K562 (cell line): Measurements from ENCODE around the gene NPS. TPM values are rescaled to one million over a fixed set of nuclear protein-coding genes. Genes with fewer than 3 reads are reported as not detected.

ENCODE experiments used
- ATAC-seq: fragments of 200-7000 bp; cut with Tn5 transposase; 3 replicates; pipeline ENCODE4 v1.9.1; 2020; ENCODE audit warnings: moderate library complexity
- BruUV-seq: library from RNA; stranded (reverse); fragments of 400-500 nt; replicated peaks from 2 replicates; lab custom pipeline; 2021; lab: Mats Ljungman, UMichigan
- CTCF ChIA-PET: fragments of 300-600 bp; formaldehyde crosslinking; extraction: SDS; loops from one replicate; lab custom pipeline; 2021; ENCODE audit warnings: low intra/inter-chr PET ratio; lab: Yijun Ruan, JAX
- POLR2A ChIA-PET: fragments of 300-600, 350-650 bp; sonication (Branson Sonifier 250); formaldehyde crosslinking; extraction: SDS; loops from one replicate; lab custom pipeline; 2021; ENCODE audit warnings: antibody characterized with exemption, inconsistent platforms; lab: Yijun Ruan, JAX
- DNase-seq, 4 experiments: peaks; one replicate each; pipeline versions ENCODE4 v3.0.0 to v3.0.0-alpha.2; 2011 to 2018; ENCODE audit warnings: low spot score in 3 of 4, mixed read lengths in 3 of 4; ENCODE audit errors: extremely low read depth in 1 of 4
- FAIRE-seq: peaks from 2 replicates; lab custom pipeline; 2011; peaks lifted over from hg19 to GRCh38; lab: Jason Lieb, UNC
- H2AFZ ChIP-seq: 2 replicates; pipeline ENCODE4 v1.6.0; 2011; ENCODE audit warnings: low read depth, low read length, control low read depth, inconsistent platforms
- H3K27ac ChIP-seq: fragments of 200-600 bp; 3 replicates; pipeline ENCODE4 v1.8.0; 2011; ENCODE audit warnings: low read depth, mild to moderate bottlenecking, control low read depth, inconsistent platforms, low read length, moderate library complexity, mixed read lengths; ENCODE audit errors: extremely low read depth
- H3K27me3 ChIP-seq, 2 experiments: fragments of 300-600 bp in 1 of 2; 2 replicates in 1 of 2; 3 replicates in 1 of 2; pipeline versions ENCODE4 v1.6.0 to v1.8.0; 2011; ENCODE audit warnings: inconsistent platforms in 2 of 2, low read length in 2 of 2, mild to moderate bottlenecking in 1 of 2, mixed read lengths in 1 of 2, moderate library complexity in 1 of 2; ENCODE audit not compliant: control insufficient read depth in 2 of 2, insufficient read depth in 2 of 2
- H3K36me3 ChIP-seq: fragments of 300-600 bp; 3 replicates; pipeline ENCODE4 v1.8.0; 2011; ENCODE audit warnings: mild to moderate bottlenecking, low read length, inconsistent platforms; ENCODE audit not compliant: control insufficient read depth, insufficient read depth
- H3K4me1 ChIP-seq, 2 experiments: fragments of 200-600 bp in 1 of 2; replicated peaks in 1 of 2; 2 replicates in 1 of 2; 3 replicates in 1 of 2; pipeline versions ENCODE4 v1.5.1 to v1.8.0; 2011; ENCODE audit warnings: inconsistent platforms in 2 of 2, low read length in 2 of 2, mild to moderate bottlenecking in 1 of 2, mixed read lengths in 1 of 2, moderate library complexity in 1 of 2; ENCODE audit not compliant: control insufficient read depth in 2 of 2, insufficient read depth in 2 of 2
- H3K4me2 ChIP-seq: 2 replicates; pipeline ENCODE4 v1.6.1; 2011; ENCODE audit warnings: low read length, control low read depth, inconsistent platforms, mixed read lengths; ENCODE audit not compliant: insufficient read depth
- H3K4me3 ChIP-seq: fragments of 200-600 bp; sonication (generic), shearing (Covaris generic); 2 replicates; pipeline ENCODE4 v1.5.1; 2016; ENCODE audit warnings: control low read depth, inconsistent platforms
- H3K79me2 ChIP-seq: fragments of 200-600 bp; 3 replicates; pipeline ENCODE4 v1.8.0; 2011; ENCODE audit warnings: low read length, inconsistent platforms; ENCODE audit not compliant: control insufficient read depth, insufficient read depth
- H3K9ac ChIP-seq, 2 experiments: 2 replicates each; pipeline versions ENCODE4 v1.6.0 to v1.6.1; 2011; ENCODE audit warnings: low read depth in 2 of 2, low read length in 2 of 2, control low read depth in 1 of 2, inconsistent platforms in 1 of 2, mild to moderate bottlenecking in 1 of 2, mixed read lengths in 1 of 2; ENCODE audit not compliant: insufficient read depth in 1 of 2
- H3K9me1 ChIP-seq: one replicate; pipeline ENCODE4 v1.6.0; 2011; ENCODE audit warnings: inconsistent platforms, mild to moderate bottlenecking, low read length, moderate library complexity; ENCODE audit not compliant: control insufficient read depth, insufficient read depth
- H3K9me3 ChIP-seq: replicated peaks from 2 replicates; pipeline ENCODE4 v1.5.1; 2011; ENCODE audit warnings: low read depth, low read length, inconsistent platforms; ENCODE audit not compliant: control insufficient read depth, insufficient read depth
- H4K20me1 ChIP-seq: replicated peaks from 2 replicates; pipeline ENCODE4 v1.6.1; 2011; ENCODE audit warnings: low read length, inconsistent platforms, mixed read lengths; ENCODE audit not compliant: control insufficient read depth, insufficient read depth
- CBFB ChIP-seq: sonication (generic); formaldehyde crosslinking; IDR thresholded peaks from 2 replicates; pipeline ENCODE4 v1.4.0; 2020; ENCODE audit warnings: mild to moderate bottlenecking, missing genetic modification reagents
- CEBPB ChIP-seq: fragments of 450-650 bp; IDR thresholded peaks from 2 replicates; pipeline ENCODE4 v1.6.1; 2016; ENCODE audit warnings: missing genetic modification characterization, missing compliant biosample characterization
- EZH2 ChIP-seq: IDR thresholded peaks from 2 replicates; pipeline ENCODE4 v1.6.1; 2012; ENCODE audit warnings: low read depth, mild to moderate bottlenecking, inconsistent platforms, low read length, borderline replicate concordance
- GTF2F1 ChIP-seq: IDR thresholded peaks from 2 replicates; pipeline ENCODE4 v1.6.1; 2011; ENCODE audit warnings: low read depth, low read length, improper control_type of control experiment
- IRF2 ChIP-seq: sonication (generic); formaldehyde crosslinking; IDR thresholded peaks from 2 replicates; pipeline ENCODE4 v1.8.1; 2022; ENCODE audit warnings: mild to moderate bottlenecking, missing genetic modification reagents
- NELFE ChIP-seq: IDR thresholded peaks from 2 replicates; pipeline ENCODE4 v1.6.1; 2011; ENCODE audit warnings: mild to moderate bottlenecking; ENCODE audit not compliant: insufficient read depth, insufficient read length
- TEAD2 ChIP-seq: fragments of 450-650 bp; IDR thresholded peaks from 2 replicates; pipeline ENCODE4 v1.6.1; 2016; ENCODE audit warnings: missing genetic modification characterization, control low read depth, missing compliant biosample characterization
- XRCC4 ChIP-seq: IDR thresholded peaks from one replicate; pipeline ENCODE4 v1.6.1; 2011; ENCODE audit not compliant: insufficient read depth, insufficient read length; ENCODE audit errors: extremely low read depth
- ZBTB7A ChIP-seq: IDR thresholded peaks from 2 replicates; pipeline ENCODE4 v1.6.1; 2011; ENCODE audit warnings: low read depth, mild to moderate bottlenecking, low read length, moderate library complexity, borderline replicate concordance; ENCODE audit not compliant: control insufficient read depth
- ZNF282 ChIP-seq: sonication (generic); formaldehyde crosslinking; IDR thresholded peaks from 2 replicates; pipeline ENCODE4 v1.8.1; 2023; ENCODE audit warnings: missing genetic modification reagents
- WGBS: fragments of 100-300 bp; shearing (Covaris generic); methylation state at CpG from one replicate; pipeline ENCODE4 v1.1.6; 2016; ENCODE audit warnings: low coverage, mixed read lengths; ENCODE audit not compliant: insufficient coverage; ENCODE audit errors: missing lambda C conversion rate; 5-methylcytosine and 5-hydroxymethylcytosine counted together
- in situ Hi-C: fragments of 300-500 bp; cut with MboI; formaldehyde crosslinking; loops from 4 replicates; pipeline ENCODE4 v1.15.0; 2018; ENCODE audit warnings: inconsistent platforms, mixed read lengths
- intact Hi-C: fragments of 100-400 bp; cut with micrococcal nuclease; formaldehyde crosslinking; loops from 2 replicates; pipeline ENCODE4 v1.14.2; 2022
- polyA plus RNA-seq, 8 experiments: library from polyadenylated mRNA; depleted of rRNA in 4 of 8; stranded (reverse) in 5 of 8; unstranded in 3 of 8; fragments of >200 nt; fragmentation: Nextera tagmentation in 2 of 8; fragmentation: Illumina TruSeq in 1 of 8; extraction: Ambion mirVana in 2 of 8; extraction: Trizol in 1 of 8; gene quantifications; 2 replicates each; pipeline versions ENCODE4 v1.2.1 to v1.2.3, GENCODE V29; 2011 to 2014; ENCODE audit warnings: inconsistent platforms in 1 of 8, missing spikeins in 1 of 8
- total RNA-seq, 7 experiments: library from RNA; depleted of rRNA in 6 of 7; stranded (reverse); fragments of >200 nt in 6 of 7; fragmentation: Illumina TruSeq in 2 of 7; extraction: Trizol in 2 of 7; gene quantifications; 2 replicates each; pipeline versions ENCODE4 v1.2.1 to v1.2.3, GENCODE V29; 2011 to 2021; ENCODE audit warnings: low replicate concordance in 1 of 7
- TF ChIP-seq, protein P1 (sequence below): fragments of 250-450 bp; sonication (Bioruptor Pico); IDR thresholded peaks from 2 replicates; pipeline ENCODE4 v1.4.0; 2020; ENCODE audit warnings: mild to moderate bottlenecking, moderate library complexity, borderline replicate concordance
- TF ChIP-seq, protein P2 (sequence below): IDR thresholded peaks from 2 replicates; pipeline ENCODE4 v1.6.1; 2012; ENCODE audit warnings: low read depth, low read length, improper control_type of control experiment, borderline replicate concordance

The NPS gene
- total and polyA plus RNA-seq, 9 of the 15 experiments (the other 6 are each of a cell fraction or from before 2014, with no cell fraction given), result not detected

DNA sequence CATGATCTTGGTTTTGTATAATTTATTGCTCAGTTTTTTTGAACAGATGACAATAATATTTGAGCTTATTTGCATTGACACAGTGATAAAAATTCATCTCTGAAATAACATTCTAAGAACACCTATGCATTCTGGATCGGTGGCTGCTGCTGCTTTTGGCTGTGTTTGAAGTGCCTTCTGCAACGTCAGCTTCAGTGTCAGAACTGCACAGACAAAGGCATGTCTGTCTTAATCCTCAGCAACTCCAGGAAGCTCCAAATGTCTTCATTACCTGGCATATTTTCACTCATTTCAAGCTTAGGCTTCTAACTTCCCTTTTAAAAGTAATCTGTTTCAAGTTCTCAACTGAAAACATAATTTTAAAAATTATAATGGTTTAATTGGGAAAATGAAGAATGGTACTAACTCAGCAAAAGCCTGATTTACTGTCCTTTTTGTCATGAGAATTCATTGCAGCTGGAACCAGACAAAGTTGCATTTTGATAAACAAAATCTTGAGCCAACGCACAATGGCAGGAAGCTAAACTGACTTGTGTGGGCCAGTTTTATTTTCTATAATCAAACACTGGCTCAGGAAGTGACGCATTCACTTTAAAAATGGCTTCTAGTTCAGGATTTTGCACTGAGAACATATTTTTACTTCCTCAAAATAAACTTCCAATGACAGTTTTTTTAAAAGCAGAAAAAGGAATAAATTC lies 38.7 kb downstream of the NPS start:
- Histone ChIP-seq H3K4me3 (no peak overlapping the region), H3K27ac (no peak overlapping the region), H3K9ac (no peak overlapping the region), H4K20me1 (no peaks in the 10 kb centered on the region), H3K9me1 (no peaks in the 10 kb centered on the region), H2AFZ (no peak overlapping the region), H3K36me3 (no peaks in the 10 kb centered on the region), H3K27me3 (no peaks in the 10 kb centered on the region), H3K9me3 (no peaks in the 10 kb centered on the region), H3K79me2 (no peaks in the 10 kb centered on the region), H3K4me2 (no peak overlapping the region), H3K4me1 (no peaks in the 10 kb centered on the region)
- ChIA-PET CTCF (no interaction called here), POLR2A (no interaction called here)
- TF ChIP-seq, protein P1, sequence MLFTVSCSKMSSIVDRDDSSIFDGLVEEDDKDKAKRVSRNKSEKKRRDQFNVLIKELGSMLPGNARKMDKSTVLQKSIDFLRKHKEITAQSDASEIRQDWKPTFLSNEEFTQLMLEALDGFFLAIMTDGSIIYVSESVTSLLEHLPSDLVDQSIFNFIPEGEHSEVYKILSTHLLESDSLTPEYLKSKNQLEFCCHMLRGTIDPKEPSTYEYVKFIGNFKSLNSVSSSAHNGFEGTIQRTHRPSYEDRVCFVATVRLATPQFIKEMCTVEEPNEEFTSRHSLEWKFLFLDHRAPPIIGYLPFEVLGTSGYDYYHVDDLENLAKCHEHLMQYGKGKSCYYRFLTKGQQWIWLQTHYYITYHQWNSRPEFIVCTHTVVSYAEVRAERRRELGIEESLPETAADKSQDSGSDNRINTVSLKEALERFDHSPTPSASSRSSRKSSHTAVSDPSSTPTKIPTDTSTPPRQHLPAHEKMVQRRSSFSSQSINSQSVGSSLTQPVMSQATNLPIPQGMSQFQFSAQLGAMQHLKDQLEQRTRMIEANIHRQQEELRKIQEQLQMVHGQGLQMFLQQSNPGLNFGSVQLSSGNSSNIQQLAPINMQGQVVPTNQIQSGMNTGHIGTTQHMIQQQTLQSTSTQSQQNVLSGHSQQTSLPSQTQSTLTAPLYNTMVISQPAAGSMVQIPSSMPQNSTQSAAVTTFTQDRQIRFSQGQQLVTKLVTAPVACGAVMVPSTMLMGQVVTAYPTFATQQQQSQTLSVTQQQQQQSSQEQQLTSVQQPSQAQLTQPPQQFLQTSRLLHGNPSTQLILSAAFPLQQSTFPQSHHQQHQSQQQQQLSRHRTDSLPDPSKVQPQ (CRISPR knock-in tag), result no peak
- ATAC-seq (no peak), DNase-seq (no peak), FAIRE-seq (no peak)
- 3% methylated on average over 4 of the region's 4 CpGs for WGBS
- intact Hi-C loops (no loop called here), in situ Hi-C loops (no loop called here)
- BruUV-seq, result no TSS peak

DNA sequence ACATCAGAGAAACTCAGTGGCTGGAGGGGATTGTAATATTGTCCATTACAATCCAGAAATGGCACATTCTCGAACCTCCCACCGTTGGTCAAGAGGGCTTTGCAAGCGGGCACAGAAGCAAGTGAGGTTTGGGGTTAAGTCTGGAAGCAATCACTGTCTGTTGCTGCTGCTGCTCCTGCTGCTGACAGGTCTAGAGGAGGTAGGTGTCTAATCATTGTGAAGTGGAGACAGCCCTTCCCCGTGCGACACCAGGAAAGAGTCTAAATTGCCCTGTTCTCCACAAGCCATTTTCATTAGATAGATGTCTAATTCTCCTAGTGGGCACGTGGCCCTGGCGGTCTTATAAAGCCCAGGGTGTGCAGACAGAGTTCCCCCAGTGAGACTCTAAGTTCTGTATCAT lies 43.5 kb downstream of the NPS start:
- H3K4me1 ChIP-seq, result no peaks in the 10 kb centered on the region
- H4K20me1 ChIP-seq, result no peaks in the 10 kb centered on the region
- intact Hi-C loops (no loop called here), in situ Hi-C loops (no loop called here)
- 0% methylated on average over 4 of the region's 7 CpGs for WGBS
- H3K9me3 ChIP-seq, result no peaks in the 10 kb centered on the region
- no peak overlapping the region for H3K4me3 ChIP-seq
- CTCF ChIA-PET, result no interaction called here
- no peak overlapping the region for H2AFZ ChIP-seq
- no peaks in the 10 kb centered on the region for H3K9me1 ChIP-seq
- POLR2A ChIA-PET, result no interaction called here
- DNase-seq (no peak), FAIRE-seq (no peak), ATAC-seq (no peak)
- H3K4me2 ChIP-seq, result no peak overlapping the region
- H3K27me3 ChIP-seq, result no peaks in the 10 kb centered on the region
- TF ChIP-seq EZH2, result no peak
- no peak for TF ChIP-seq ZBTB7A
- TF ChIP-seq, protein P2, sequence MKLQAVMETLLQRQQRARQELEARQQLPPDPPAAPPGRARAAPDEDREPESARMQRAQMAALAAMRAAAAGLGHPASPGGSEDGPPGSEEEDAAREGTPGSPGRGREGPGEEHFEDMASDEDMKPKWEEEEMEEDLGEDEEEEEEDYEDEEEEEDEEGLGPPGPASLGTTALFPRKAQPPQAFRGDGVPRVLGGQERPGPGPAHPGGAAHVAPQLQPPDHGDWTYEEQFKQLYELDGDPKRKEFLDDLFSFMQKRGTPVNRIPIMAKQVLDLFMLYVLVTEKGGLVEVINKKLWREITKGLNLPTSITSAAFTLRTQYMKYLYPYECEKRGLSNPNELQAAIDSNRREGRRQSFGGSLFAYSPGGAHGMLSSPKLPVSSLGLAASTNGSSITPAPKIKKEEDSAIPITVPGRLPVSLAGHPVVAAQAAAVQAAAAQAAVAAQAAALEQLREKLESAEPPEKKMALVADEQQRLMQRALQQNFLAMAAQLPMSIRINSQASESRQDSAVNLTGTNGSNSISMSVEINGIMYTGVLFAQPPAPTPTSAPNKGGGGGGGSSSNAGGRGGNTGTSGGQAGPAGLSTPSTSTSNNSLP, result no peak
- no peak for TF ChIP-seq CEBPB (tag)
- TF ChIP-seq NELFE, result no peak
- no peak for TF ChIP-seq ZNF282
- no peak for TF ChIP-seq TEAD2
- no peak for TF ChIP-seq XRCC4
- TF ChIP-seq CBFB (CRISPR knock-in tag), result no peak
- TF ChIP-seq GTF2F1, result no peak
- no peak for TF ChIP-seq IRF2 (CRISPR knock-in tag)
- no TSS peak for BruUV-seq
- no peak overlapping the region for H3K27ac ChIP-seq
- no peaks in the 10 kb centered on the region for H3K36me3 ChIP-seq
- no peak overlapping the region for H3K9ac ChIP-seq
- no peaks in the 10 kb centered on the region for H3K79me2 ChIP-seq
